ENCODE measurements around the gene GRIP1. TPM values are rescaled to one million over a fixed set of nuclear protein-coding genes. Genes with fewer than 3 reads are reported as not detected.
A peak's percentile ranks its signal among the peaks of the same experiment; 100 is the strongest.

Gene GRIP1
- total RNA-seq, 1 experiment from 2014 or later: not detected

GRCh38 chr12:66598608-66599007 is 80.3 kb downstream of the GRIP1 start:
- no peak for DNase-seq (ENCODE audit: low spot score)

- DNase-seq (ENCODE audit: low spot score): no peak
Observed at GRCh38 chr12:66598079-66598478, 80.8 kb downstream of the GRIP1 start.

GRCh38 chr12:66596199-66596598 is 82.7 kb downstream of the GRIP1 start:
- DNase-seq (ENCODE audit: low spot score): no peak

- no peak for DNase-seq (ENCODE audit: low spot score)
Observed at GRCh38 chr12:66594688-66595087, 84.2 kb downstream of the GRIP1 start.

DNA sequence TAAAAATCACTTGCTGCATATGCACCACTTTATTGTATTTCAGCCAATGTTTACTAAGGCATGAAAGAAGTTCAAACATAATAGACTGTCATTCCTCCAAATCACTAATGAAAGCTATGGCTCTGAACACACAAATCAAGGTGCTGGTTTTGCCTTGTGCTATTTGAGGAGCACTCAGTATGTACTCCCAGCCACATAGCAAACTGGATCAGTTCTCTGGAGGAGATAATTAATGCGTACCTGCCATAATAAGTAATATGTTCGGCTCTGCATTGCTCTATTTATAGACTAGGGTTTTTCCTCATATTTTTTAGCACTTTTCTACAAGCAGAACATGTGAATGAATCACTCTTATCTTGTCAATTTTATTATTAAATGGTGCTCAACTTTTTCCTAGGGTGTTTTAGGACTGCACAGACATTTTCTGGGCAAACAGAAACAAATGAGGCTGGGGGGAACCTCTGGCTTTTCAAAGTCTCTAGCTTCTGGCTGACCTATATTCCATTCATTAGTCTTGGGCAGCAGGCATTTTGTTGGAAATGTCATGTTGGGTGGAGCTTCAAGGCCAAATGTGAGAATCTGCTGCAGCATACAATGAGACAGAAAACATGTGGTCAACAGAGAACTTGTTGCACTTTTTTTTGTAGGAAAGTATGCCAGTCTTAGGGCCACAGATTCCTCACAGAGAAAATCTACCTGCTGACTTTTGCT is 88.4 kb downstream of the GRIP1 start:
- no peak for DNase-seq (ENCODE audit: low spot score)

GRCh38 chr12:66589095-66589494 is 89.8 kb downstream of the GRIP1 start:
- DNase-seq (ENCODE audit: low spot score): no peak

DNA sequence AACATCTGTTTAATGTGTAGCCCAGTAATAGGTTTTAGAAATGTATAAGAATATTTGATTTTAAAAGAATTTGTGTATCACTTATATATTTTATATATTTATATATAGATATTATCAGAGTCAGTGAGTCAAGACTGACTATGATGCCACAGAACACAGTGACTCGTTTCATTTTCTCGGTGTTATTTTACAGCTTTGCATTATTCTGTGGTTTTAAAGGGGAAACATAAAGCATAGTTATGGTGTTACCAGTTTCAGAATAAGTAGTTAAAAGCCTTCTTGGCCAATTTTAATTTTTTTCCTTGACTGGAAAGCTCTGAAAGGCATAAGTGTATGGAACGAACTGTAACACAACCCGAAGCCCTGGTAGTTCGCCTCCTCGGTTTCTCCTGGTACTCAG is 91.0 kb downstream of the GRIP1 start:
- DNase-seq (ENCODE audit: low spot score): no peak

DNA sequence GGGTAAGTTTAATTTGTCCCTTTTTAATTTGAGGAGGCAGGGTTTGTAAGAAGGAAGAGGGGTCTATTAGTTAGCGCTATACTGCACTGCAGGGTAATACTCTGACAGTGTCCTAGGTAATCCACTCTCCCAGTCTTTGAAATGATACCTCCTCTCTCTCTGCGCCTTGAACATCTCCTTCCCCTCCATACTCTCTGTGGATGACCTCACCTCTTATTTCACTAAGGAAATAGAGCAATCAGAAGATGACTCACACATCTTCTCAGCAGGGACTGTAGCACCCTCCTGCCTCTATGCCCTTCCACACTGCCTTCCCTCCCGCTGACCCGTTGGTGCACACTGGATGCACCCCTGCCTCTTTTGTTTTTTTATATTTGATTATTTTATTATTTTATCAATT is 94.2 kb downstream of the GRIP1 start:
- peak; percentile 13 for DNase-seq (ENCODE audit: low spot score)

GRCh38 chr12:66573605-66574004 is 105.3 kb downstream of the GRIP1 start:
- no peak for DNase-seq (ENCODE audit: low spot score)

GRCh38 chr12:66572845-66573244 is 106.0 kb downstream of the GRIP1 start:
- no peak for DNase-seq (ENCODE audit: low spot score)

- no peak for DNase-seq (ENCODE audit: low spot score)
Observed at GRCh38 chr12:66571361-66571915, 107.4 kb downstream of the GRIP1 start.

GRCh38 chr12:66563220-66563619 is 115.7 kb downstream of the GRIP1 start:
- no peak for DNase-seq (ENCODE audit: low spot score)

DNA sequence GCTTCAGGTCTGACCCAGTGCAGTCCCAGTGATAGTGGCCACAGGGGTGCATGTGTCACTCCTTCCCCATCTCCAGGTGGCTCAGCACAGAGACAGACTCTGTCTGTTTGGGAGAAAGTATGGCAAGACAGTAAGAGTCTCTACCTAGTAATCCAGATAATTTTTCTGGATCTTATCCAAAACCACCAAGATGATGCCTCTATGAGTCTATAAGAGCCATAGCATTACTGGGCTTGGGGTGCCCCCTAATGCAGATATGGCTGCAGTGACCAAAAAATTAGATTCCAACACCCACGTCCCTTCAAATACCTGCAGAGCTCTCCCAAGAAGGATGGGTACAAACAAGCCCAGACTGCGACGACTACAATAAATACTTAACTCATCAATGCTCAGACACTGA is 123.8 kb downstream of the GRIP1 start:
- no peak for DNase-seq (ENCODE audit: low spot score)

DNA sequence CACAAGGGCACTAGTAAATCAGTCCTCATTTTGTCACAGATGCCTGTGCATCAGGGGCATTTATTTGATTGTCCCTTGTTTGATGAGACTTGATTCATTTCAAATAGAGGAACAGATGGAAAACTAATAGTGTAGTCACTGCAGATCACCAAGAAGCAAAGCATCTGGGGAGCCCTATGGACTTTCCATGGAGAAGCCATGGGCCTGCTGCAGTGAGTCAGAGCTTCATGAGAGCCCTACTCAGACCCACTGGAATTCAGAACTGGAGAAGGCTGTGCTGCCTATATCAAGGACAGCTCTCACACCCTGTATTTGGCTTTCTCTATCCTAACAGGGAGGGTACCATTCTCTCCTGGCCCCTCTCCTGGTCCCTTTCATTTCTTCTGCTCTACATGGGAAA is 126.2 kb downstream of the GRIP1 start:
- no peak for DNase-seq (ENCODE audit: low spot score)

DNA sequence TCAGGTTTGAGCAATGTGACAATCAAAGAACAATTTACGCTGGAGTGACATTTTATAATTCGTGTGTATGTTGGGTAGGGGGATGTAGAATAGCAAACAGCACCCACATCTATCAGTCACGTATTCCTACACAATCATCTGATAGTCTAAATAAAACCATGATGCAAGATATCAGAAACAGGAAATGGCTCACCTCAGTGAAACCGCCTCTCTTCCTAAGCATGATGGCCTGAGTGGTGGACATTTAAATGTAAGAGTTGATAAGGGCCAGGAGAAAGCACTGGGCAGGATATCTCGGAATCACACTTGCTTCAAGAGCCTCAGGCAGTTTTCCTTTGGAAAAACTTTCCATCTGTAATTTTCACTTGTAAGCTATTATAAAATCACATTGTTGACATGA is 128.2 kb downstream of the GRIP1 start:
- peak; percentile 37 for DNase-seq (ENCODE audit: low spot score)

DNA sequence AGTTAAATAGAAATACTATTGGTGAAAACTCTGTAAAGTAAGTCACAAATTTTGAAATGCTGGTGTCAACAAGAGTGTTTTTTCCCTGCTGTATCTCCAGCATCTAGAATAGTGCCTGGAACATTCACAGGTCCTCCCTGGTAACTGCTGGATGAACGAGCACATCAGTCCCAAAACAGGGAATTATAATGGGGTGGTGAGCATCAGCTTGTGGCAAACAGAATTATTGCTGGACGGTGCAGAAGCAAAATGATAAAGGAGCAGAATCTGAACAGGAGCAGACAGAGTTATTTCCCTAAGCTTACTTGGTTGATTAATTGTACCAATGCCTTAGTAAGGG is 129.9 kb downstream of the GRIP1 start:
- no peak for DNase-seq (ENCODE audit: low spot score)

DNA sequence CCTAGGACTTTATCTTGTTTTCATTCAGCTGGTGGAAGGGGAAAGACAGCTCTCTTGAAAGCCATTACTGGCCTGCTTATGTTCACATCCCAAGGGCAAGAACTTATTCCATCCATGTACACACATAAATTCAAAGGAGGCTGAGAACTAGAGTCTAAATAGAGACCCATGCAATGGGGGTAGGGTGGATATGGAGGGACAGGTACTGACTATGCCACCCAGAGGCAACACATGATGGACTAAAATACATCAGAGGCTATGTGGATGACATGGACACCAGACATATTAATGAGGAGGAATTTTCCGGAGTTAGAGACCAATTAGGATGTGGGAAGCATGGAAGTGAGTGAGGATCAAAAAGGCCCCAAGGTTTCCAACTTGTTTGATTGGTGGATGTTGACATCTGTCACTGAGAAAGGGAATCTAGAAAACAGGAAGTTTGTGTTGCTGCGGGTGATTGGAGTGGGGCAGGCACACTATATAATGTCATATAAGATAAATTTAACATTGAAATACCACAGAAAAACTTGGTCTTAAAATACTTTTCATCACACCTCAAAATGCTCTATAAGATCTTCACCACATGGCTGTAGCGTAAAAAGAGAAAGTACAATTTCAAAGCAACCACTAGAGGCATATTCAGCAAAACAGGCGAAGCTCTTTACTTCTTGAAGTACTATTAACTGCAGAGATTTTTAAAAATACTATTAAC is 130.4 kb downstream of the GRIP1 start:
- DNase-seq (ENCODE audit: low spot score): no peak

DNA sequence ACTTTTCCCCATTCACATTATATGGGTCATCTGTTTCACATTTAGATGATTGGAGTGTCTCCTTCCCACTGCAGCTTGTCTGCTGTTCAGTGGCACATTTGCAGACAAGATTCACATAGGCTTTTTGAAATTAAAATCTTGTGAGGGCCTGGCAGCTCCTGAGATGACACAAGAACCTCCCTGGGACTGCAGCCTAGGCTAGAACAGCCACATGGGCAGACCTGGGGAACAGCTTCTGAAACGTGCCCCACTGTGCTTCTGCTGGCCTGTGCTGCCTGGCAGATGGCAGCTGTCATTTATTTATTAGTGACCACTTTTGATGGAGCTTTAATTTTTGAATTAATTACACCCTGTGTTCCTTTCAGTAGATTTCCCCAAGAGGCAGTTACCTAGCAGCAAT is 137.4 kb downstream of the GRIP1 start:
- DNase-seq (ENCODE audit: low spot score): no peak

DNA sequence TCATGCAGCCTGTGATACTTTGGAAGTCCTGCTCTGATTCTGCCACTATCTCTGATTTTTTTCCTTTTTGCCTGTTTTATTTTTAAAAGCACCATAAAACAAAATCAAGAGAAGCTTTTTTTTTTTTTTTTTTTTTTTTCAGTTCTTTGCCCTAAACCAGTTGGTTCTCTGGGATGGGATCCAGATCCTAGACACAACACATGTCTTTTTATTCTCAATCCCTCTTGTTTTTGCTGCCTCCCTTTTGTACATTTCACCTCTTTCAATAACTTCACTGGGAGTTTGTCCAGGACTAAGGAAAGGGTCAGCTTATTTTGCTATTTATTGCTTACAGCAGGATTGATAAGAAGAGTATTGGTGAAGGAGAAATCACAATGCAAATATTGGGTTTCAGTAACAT is 139.4 kb downstream of the GRIP1 start:
- DNase-seq (ENCODE audit: low spot score): no peak

- DNase-seq (ENCODE audit: low spot score): no peak
Observed at GRCh38 chr12:66538970-66539369, 139.9 kb downstream of the GRIP1 start.

DNA sequence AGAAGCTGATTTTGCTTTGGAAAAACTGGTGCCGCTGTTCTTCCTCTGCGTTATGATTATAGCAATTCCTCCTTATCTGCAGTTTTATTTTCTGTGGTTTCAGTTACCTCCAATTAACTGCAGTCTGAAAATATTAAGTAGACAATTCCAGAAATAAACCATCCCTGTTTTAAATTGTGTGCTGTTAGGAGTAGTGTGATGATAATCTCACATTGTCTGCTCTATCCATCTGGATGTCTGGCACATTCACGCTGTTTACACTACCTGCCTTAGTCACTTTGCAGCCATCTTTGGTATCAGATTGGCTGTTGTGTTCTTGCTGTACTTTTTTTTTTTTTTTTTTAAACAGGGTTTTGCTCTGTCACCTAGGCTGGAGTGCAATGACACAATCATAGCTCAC is 141.0 kb downstream of the GRIP1 start:
- DNase-seq (ENCODE audit: low spot score): no peak

DNA sequence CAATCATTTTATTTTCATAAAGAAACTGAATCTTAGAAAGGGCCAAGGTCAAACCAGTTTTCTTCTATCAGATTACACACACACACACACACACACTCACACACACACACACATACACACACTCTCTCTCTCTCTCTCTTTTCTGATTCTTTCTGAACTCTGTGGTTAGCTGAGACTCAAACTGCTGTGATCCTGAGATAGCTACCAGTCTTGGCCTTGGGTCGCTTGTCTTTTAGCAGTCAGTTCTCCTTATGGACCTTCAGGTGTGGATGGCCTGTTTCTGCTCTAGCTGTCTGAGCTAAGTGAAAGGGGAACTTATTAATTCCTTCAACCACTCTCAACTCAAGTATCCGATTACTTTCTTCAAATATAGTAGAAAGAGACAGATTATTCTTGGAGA is 145.1 kb downstream of the GRIP1 start:
- DNase-seq (ENCODE audit: low spot score): no peak

DNA sequence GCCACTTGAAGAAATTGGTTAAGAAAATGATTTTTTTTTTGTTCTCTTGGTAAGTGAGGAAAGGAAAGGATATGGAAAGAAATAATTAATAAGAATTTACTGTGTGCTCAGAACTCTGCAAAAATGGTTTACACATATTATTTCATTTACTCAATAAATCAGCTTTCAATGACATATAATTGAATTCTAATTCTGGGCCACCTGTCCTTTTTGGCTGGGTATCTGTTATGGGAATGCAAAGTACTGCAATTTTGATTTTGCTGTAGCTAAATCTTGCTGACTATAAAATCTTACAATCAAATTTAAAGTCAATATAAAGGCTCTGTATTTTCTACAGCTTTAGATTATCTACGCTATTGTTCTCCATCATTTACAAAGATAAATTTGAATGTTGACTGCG is 147.1 kb downstream of the GRIP1 start:
- no peak for DNase-seq (ENCODE audit: low spot score)

Measured in A172 (cell line).